Measurements from ENCODE around the gene GATC. TPM values are rescaled to one million over a fixed set of nuclear protein-coding genes. Genes with fewer than 3 reads are reported as not detected.

Gene GATC
- polyA plus RNA-seq, 1 donor (not counting 4 experiments of a cell fraction or from before 2014, with no cell fraction given): 22.4 TPM

GRCh38 chr12:120428597-120429229, 17.5 kb upstream of the GATC start:
- TF ChIP-seq CTCF (optimal IDR thresholded peaks at IDR 0.05 in 1 of 3, IDR thresholded peaks at IDR 0.05 in 1 of 3, conservative IDR thresholded peaks at IDR 0.05 in 1 of 3; ENCODE audit: extremely low read depth in 1 of 3, insufficient read depth in 2 of 3, low read length in 3 of 3) (no peak), EZH2 (IDR thresholded peaks at IDR 0.05; ENCODE audit: low read length) (no peak)
- no peaks in the 10 kb centered on the region for H4K20me1 ChIP-seq (ENCODE audit: control insufficient read depth, extremely low read depth, insufficient read depth, low read length)
- no peaks in the 10 kb centered on the region for H3K36me3 ChIP-seq (ENCODE audit: control insufficient read depth in 2 of 2, extremely low read depth in 1 of 2, insufficient read depth in 2 of 2, low read length in 2 of 2)
- no peak for DNase-seq (ENCODE audit: low read depth, low spot score)
- H2AFZ ChIP-seq (ENCODE audit: control insufficient read depth, low read length): no peak overlapping the region
- H3K27ac ChIP-seq (ENCODE audit: control insufficient read depth, insufficient read depth, low read length): no peak overlapping the region
- no peaks in the 10 kb centered on the region for H3K27me3 ChIP-seq (ENCODE audit: control insufficient read depth, extremely low read depth, insufficient read depth, low read length)
- no peaks in the 10 kb centered on the region for H3K9me1 ChIP-seq (ENCODE audit: control insufficient read depth, extremely low read depth, insufficient read depth, low read length)
- dilution Hi-C loops (cut with MboI; ENCODE audit: extremely low pct_ligation_motif_present, low sequenced_read_pairs): no loop called here
- no peaks in the 10 kb centered on the region for H3K4me1 ChIP-seq (ENCODE audit: control insufficient read depth, extremely low read depth, insufficient read depth, low read length)
- H3K4me2 ChIP-seq (ENCODE audit: control insufficient read depth, extremely low read depth, insufficient read depth, low read depth, low read length): no peak overlapping the region
- H3K9ac ChIP-seq (ENCODE audit: control insufficient read depth, extremely low read depth, insufficient read depth, low read length): no peak overlapping the region
- FAIRE-seq: no peak
- no peaks in the 10 kb centered on the region for H3K79me2 ChIP-seq (ENCODE audit: control insufficient read depth, insufficient read depth, low read length)
- H3K4me3 ChIP-seq (ENCODE audit: control insufficient read depth in 2 of 3, extremely low read depth in 1 of 3, insufficient read depth in 2 of 3, low read depth in 1 of 3, low read length in 3 of 3): no peak overlapping the region
- no peaks in the 10 kb centered on the region for H3K9me3 ChIP-seq (ENCODE audit: control insufficient read depth, low read depth, low read length)

- Histone ChIP-seq H3K9me1 (ENCODE audit: control insufficient read depth, extremely low read depth, insufficient read depth, low read length) (no peaks in the 10 kb centered on the region), H4K20me1 (ENCODE audit: control insufficient read depth, extremely low read depth, insufficient read depth, low read length) (no peaks in the 10 kb centered on the region), H3K27me3 (ENCODE audit: control insufficient read depth, extremely low read depth, insufficient read depth, low read length) (no peaks in the 10 kb centered on the region), H3K9ac (ENCODE audit: control insufficient read depth, extremely low read depth, insufficient read depth, low read length) (no peak overlapping the region), H2AFZ (ENCODE audit: control insufficient read depth, low read length) (no peak overlapping the region), H3K27ac (ENCODE audit: control insufficient read depth, insufficient read depth, low read length) (no peak overlapping the region), H3K36me3 (ENCODE audit: control insufficient read depth in 2 of 2, extremely low read depth in 1 of 2, insufficient read depth in 2 of 2, low read length in 2 of 2) (no peaks in the 10 kb centered on the region), H3K4me1 (ENCODE audit: control insufficient read depth, extremely low read depth, insufficient read depth, low read length) (no peaks in the 10 kb centered on the region), H3K79me2 (ENCODE audit: control insufficient read depth, insufficient read depth, low read length) (no peaks in the 10 kb centered on the region), H3K9me3 (ENCODE audit: control insufficient read depth, low read depth, low read length) (no peaks in the 10 kb centered on the region), H3K4me3 (ENCODE audit: control insufficient read depth in 2 of 3, extremely low read depth in 1 of 3, insufficient read depth in 2 of 3, low read depth in 1 of 3, low read length in 3 of 3) (no peak overlapping the region), H3K4me2 (ENCODE audit: control insufficient read depth, extremely low read depth, insufficient read depth, low read depth, low read length) (no peak overlapping the region)
- no peak for FAIRE-seq
- TF ChIP-seq CTCF (optimal IDR thresholded peaks at IDR 0.05 in 1 of 3, IDR thresholded peaks at IDR 0.05 in 1 of 3, conservative IDR thresholded peaks at IDR 0.05 in 1 of 3; ENCODE audit: extremely low read depth in 1 of 3, insufficient read depth in 2 of 3, low read length in 3 of 3) (no peak), EZH2 (IDR thresholded peaks at IDR 0.05; ENCODE audit: low read length) (no peak)
- DNase-seq (ENCODE audit: low read depth, low spot score): no peak
- dilution Hi-C loops (cut with MboI; ENCODE audit: extremely low pct_ligation_motif_present, low sequenced_read_pairs): no loop called here
These were observed 16.9 kb upstream of the GATC start for GRCh38 chr12:120429368-120429767.

All from keratinocyte (primary cell).